22Rv1 (cell line): ENCODE results near the gene MFAP3L.

Source experiments
- ZFX ChIP-seq: fragments of 450-650 bp; IDR thresholded peaks from 2 replicates; pipeline ENCODE4 v1.6.1; 2017; ENCODE audit warnings: antibody characterized with exemption, borderline replicate concordance
- TF ChIP-seq, protein P1 (sequence below): fragments of 450-650 bp; IDR thresholded peaks from 2 replicates; pipeline ENCODE4 v1.5.1; 2017; ENCODE audit warnings: mild to moderate bottlenecking

DNA sequence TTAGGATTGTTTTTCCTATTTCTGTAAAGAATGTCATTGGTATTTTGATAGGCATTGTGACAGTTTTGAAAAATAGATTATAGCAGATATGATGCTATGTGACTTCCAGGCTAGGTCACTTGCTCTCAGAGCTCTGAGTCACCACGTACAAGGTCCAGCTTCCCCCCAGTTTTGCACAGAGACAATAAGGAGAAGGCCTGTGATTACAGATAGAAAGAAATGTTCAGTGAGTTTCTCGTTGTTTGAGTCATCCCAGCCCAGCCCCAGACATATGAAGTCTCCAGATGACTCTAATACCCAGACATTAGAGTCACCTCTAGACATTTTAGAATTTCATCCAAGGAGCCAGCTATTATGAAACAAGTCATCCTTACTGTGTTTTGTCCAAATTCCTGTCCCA is 57.2 kb downstream of the MFAP3L start:
- TF ChIP-seq, protein P1, sequence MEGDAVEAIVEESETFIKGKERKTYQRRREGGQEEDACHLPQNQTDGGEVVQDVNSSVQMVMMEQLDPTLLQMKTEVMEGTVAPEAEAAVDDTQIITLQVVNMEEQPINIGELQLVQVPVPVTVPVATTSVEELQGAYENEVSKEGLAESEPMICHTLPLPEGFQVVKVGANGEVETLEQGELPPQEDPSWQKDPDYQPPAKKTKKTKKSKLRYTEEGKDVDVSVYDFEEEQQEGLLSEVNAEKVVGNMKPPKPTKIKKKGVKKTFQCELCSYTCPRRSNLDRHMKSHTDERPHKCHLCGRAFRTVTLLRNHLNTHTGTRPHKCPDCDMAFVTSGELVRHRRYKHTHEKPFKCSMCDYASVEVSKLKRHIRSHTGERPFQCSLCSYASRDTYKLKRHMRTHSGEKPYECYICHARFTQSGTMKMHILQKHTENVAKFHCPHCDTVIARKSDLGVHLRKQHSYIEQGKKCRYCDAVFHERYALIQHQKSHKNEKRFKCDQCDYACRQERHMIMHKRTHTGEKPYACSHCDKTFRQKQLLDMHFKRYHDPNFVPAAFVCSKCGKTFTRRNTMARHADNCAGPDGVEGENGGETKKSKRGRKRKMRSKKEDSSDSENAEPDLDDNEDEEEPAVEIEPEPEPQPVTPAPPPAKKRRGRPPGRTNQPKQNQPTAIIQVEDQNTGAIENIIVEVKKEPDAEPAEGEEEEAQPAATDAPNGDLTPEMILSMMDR: no peak
- TF ChIP-seq ZFX: no peak
